Activated naive CD8-positive, alpha-beta T cell treated with anti-CD3 and anti-CD28 coated beads, Interleukin-2, amount 50 U/mL, for 24 hours (primary cell): Measurements from ENCODE around the gene BRD3OS.

Source experiments
- ATAC-seq: fragments of 150-1000 bp; cut with Tn5 transposase; one replicate; pipeline ENCODE4 v1.10.0; 2021
- DNase-seq: peaks from one replicate; pipeline ENCODE4 v3.0.0; 2021
- H3K27ac Mint-ChIP-seq: one replicate; pipeline ENCODE4 v1.8.0; 2021; ENCODE audit warnings: mild to moderate bottlenecking, mixed read lengths
- H3K27me3 Mint-ChIP-seq: one replicate; pipeline ENCODE4 v1.8.0; 2021; ENCODE audit warnings: mixed read lengths
- H3K36me3 Mint-ChIP-seq: one replicate; pipeline ENCODE4 v1.8.0; 2021; ENCODE audit warnings: low read depth, mixed read lengths
- H3K4me1 Mint-ChIP-seq: one replicate; pipeline ENCODE4 v1.8.0; 2021; ENCODE audit warnings: mixed read lengths
- H3K4me3 Mint-ChIP-seq: one replicate; pipeline ENCODE4 v1.8.0; 2021; ENCODE audit warnings: mild to moderate bottlenecking, moderate library complexity, mixed read lengths
- H3K9me3 Mint-ChIP-seq: one replicate; pipeline ENCODE4 v1.8.0; 2021; ENCODE audit warnings: mixed read lengths

Gene BRD3OS

GRCh38 chr9:133994353-133995011 lies 30.8 kb upstream of the BRD3OS start:
- H3K27ac Mint-ChIP-seq, result no peak overlapping the region
- H3K4me3 Mint-ChIP-seq, result peak overlapping the region; percentile 29
- peaks cover 9% of the 10 kb centered on the region for H3K4me1 Mint-ChIP-seq
- ATAC-seq (peak; percentile 38), DNase-seq (peak; percentile 90)
- H3K36me3 Mint-ChIP-seq, result no peaks in the 10 kb centered on the region
- H3K9me3 Mint-ChIP-seq, result no peaks in the 10 kb centered on the region
- peaks cover 3% of the 10 kb centered on the region for H3K27me3 Mint-ChIP-seq

GRCh38 chr9:133995012-133995896 lies 30.0 kb upstream of the BRD3OS start:
- no peak for ATAC-seq
- H3K36me3 Mint-ChIP-seq, result no peaks in the 10 kb centered on the region

DNA sequence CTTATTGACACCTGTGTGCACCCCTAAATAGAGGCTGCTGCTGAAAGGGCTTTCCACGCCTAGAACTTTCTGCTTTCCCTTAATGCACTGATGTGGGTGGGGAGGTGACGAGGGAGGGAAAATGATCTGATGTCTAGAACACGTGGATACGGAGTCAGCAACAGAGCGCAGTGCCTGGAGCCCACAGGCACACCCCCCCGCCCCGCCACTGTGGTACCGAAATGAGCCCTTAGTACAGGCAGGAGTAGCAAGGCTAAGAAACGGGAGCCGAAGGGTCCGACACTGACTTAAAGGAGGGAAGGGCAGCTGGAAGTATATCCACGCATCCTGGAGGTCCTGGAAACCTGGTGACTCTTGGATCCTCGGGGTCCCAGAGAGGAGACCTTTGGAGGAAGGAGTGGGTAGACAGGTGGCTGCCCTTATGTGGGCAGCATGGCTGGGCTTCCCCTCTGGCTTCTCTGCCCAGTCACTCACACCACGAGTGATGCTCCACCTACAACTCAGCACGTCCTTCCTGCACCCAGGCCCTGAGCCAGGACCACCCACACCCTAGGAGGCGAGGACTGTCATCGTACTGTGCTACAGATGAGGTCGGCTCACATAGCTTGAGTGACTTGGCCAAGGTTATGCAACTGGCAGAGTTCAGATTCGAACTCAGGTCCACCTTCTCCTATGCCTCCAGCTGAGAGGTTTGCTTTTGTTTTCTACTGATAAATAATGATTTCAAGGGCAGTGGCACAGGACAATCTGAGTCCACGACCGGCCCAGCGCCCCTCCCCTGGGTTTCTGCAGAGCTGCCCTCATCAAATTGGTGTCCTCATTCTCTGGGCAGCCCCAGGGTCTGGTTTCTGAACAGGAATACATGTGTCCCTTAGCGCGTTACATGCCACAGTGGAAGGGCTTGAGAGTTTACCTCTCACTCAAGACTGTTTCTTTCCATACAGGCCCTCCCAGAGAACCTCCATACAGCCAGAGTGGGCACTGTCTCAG lies 28.5 kb upstream of the BRD3OS start:
- no peaks in the 10 kb centered on the region for H3K9me3 Mint-ChIP-seq
- H3K27me3 Mint-ChIP-seq, result peaks cover 3% of the 10 kb centered on the region
- ATAC-seq, result no peak
- no peaks in the 10 kb centered on the region for H3K36me3 Mint-ChIP-seq
- H3K4me1 Mint-ChIP-seq, result peaks cover 7% of the 10 kb centered on the region
- DNase-seq, result no peak
- H3K27ac Mint-ChIP-seq, result no peak overlapping the region
- no peak overlapping the region for H3K4me3 Mint-ChIP-seq

More at GRCh38 chr9:133995012-133995896, 30.0 kb upstream of the BRD3OS start:
- Mint-ChIP-seq H3K9me3 (no peaks in the 10 kb centered on the region), H3K27ac (no peak overlapping the region), H3K4me3 (no peak overlapping the region), H3K27me3 (peaks cover 3% of the 10 kb centered on the region), H3K4me1 (peaks cover 9% of the 10 kb centered on the region)
- no peak for DNase-seq

DNA sequence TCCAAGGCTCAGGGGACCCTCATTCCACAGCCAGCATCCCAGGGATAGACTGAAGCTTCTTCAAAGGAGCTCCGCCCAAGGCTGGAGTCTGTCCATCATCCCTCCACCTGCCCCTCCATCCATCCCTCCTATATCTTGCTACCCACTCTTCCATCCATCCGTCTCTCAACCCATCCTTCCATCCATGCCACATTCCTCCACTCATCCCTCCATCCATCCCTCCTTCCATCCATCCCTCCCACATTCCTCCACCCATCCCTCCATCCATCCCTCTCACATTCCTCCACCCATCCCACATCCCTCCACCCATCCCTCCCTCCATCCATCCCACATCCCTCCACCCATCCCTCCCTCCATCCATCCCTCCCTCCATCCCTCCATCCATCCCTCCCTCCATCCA lies 27.7 kb upstream of the BRD3OS start:
- no peak for DNase-seq
- H3K27me3 Mint-ChIP-seq, result peaks cover 7% of the 10 kb centered on the region
- ATAC-seq, result no peak
- H3K36me3 Mint-ChIP-seq, result no peaks in the 10 kb centered on the region
- H3K9me3 Mint-ChIP-seq, result no peaks in the 10 kb centered on the region
- no peak overlapping the region for H3K4me3 Mint-ChIP-seq
- H3K4me1 Mint-ChIP-seq, result peaks cover 7% of the 10 kb centered on the region
- H3K27ac Mint-ChIP-seq, result no peak overlapping the region

GRCh38 chr9:133998915-133999595 lies 26.2 kb upstream of the BRD3OS start:
- Mint-ChIP-seq H3K27me3 (peaks cover 7% of the 10 kb centered on the region), H3K9me3 (no peaks in the 10 kb centered on the region), H3K4me3 (no peak overlapping the region), H3K36me3 (no peaks in the 10 kb centered on the region), H3K27ac (no peak overlapping the region), H3K4me1 (peaks cover 3% of the 10 kb centered on the region)
- ATAC-seq (no peak), DNase-seq (no peak)

- Mint-ChIP-seq H3K4me1 (no peaks in the 10 kb centered on the region), H3K27me3 (peaks cover 7% of the 10 kb centered on the region), H3K36me3 (no peaks in the 10 kb centered on the region), H3K27ac (no peak overlapping the region), H3K9me3 (no peaks in the 10 kb centered on the region), H3K4me3 (no peak overlapping the region)
- ATAC-seq (no peak), DNase-seq (no peak)
These were observed 25.4 kb upstream of the BRD3OS start for GRCh38 chr9:133999851-134000265.

GRCh38 chr9:134002796-134003195 lies 22.5 kb upstream of the BRD3OS start:
- Mint-ChIP-seq H3K4me3 (no peak overlapping the region), H3K27ac (no peak overlapping the region), H3K27me3 (peaks cover 11% of the 10 kb centered on the region), H3K36me3 (no peaks in the 10 kb centered on the region), H3K9me3 (no peaks in the 10 kb centered on the region), H3K4me1 (no peaks in the 10 kb centered on the region)
- DNase-seq, result no peak
- ATAC-seq, result no peak

GRCh38 chr9:134003237-134003636 lies 22.0 kb upstream of the BRD3OS start:
- no peaks in the 10 kb centered on the region for H3K9me3 Mint-ChIP-seq
- no peaks in the 10 kb centered on the region for H3K4me1 Mint-ChIP-seq

DNA sequence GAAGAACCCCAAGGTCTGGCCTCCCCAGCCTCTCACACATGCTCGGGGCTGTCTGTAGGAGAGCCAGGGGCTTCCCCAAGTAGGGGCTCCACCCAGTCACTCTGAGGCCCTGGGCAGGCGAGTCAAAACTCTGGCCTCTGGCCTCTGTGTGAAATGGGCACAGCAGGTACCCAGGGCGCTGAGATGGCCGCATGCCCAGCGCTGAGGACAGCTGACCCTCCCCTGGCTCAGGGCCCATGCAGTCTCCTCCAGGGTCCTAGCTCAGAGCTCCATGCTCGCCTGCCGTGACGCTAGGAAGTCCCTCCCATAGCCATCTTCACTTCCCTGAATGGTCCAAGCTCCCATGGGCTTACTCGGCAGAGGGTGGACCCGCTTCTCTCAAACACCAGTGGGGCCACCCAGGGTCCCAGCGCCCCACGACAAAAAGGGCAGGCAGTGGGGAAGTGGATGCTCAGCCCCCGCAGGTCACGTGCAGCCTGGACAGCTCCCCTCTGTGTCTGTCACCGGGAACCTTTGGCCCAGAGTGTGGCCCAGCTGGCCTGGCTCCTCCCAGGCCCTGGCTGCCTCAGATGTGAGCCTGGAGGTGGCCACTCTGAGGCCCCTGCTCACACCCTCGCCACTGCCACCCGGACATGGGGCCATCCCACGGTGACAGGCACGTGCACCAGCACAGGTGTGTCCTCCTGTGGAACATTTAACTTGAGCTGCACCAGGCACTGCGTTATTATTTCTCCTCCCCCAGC lies 21.0 kb upstream of the BRD3OS start:
- no peak overlapping the region for H3K4me3 Mint-ChIP-seq
- peaks cover 11% of the 10 kb centered on the region for H3K27me3 Mint-ChIP-seq
- no peaks in the 10 kb centered on the region for H3K36me3 Mint-ChIP-seq
- H3K27ac Mint-ChIP-seq, result no peak overlapping the region
- no peaks in the 10 kb centered on the region for H3K4me1 Mint-ChIP-seq
- no peaks in the 10 kb centered on the region for H3K9me3 Mint-ChIP-seq
- ATAC-seq, result no peak
- no peak for DNase-seq

More at GRCh38 chr9:134003237-134003636, 22.0 kb upstream of the BRD3OS start:
- ATAC-seq (no peak), DNase-seq (no peak)
- no peak overlapping the region for H3K27ac Mint-ChIP-seq
- no peaks in the 10 kb centered on the region for H3K36me3 Mint-ChIP-seq
- peaks cover 11% of the 10 kb centered on the region for H3K27me3 Mint-ChIP-seq
- no peak overlapping the region for H3K4me3 Mint-ChIP-seq

- Mint-ChIP-seq H3K36me3 (no peaks in the 10 kb centered on the region), H3K27ac (no peak overlapping the region), H3K4me3 (no peak overlapping the region), H3K4me1 (no peaks in the 10 kb centered on the region), H3K27me3 (peaks cover 11% of the 10 kb centered on the region), H3K9me3 (no peaks in the 10 kb centered on the region)
- DNase-seq (no peak), ATAC-seq (no peak)
These were observed 20.4 kb upstream of the BRD3OS start for GRCh38 chr9:134004881-134005280.

DNA sequence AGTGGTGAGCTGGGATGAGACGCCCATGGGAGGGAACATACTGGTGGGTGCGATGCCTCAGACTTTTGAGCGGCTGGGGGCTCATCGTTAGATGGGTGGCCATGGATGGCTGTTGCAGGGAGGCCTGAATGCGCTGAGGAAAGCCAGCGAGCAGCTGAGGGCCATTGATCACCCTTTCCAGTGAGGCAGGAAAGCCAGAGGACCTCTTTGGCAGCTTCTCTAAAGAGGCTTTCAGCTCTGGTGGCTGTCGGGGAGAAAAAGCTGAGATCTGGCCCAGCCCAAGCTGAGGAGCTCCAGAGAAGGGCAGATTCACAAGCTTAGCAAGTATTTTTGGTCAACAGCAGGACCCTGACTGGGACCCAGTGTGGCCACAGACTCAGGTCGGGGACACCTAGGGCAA lies 19.9 kb upstream of the BRD3OS start:
- H3K27ac Mint-ChIP-seq, result no peak overlapping the region
- no peaks in the 10 kb centered on the region for H3K36me3 Mint-ChIP-seq
- H3K4me1 Mint-ChIP-seq, result no peaks in the 10 kb centered on the region
- H3K4me3 Mint-ChIP-seq, result no peak overlapping the region
- DNase-seq (no peak), ATAC-seq (no peak)
- no peaks in the 10 kb centered on the region for H3K9me3 Mint-ChIP-seq
- H3K27me3 Mint-ChIP-seq, result peaks cover 11% of the 10 kb centered on the region

DNA sequence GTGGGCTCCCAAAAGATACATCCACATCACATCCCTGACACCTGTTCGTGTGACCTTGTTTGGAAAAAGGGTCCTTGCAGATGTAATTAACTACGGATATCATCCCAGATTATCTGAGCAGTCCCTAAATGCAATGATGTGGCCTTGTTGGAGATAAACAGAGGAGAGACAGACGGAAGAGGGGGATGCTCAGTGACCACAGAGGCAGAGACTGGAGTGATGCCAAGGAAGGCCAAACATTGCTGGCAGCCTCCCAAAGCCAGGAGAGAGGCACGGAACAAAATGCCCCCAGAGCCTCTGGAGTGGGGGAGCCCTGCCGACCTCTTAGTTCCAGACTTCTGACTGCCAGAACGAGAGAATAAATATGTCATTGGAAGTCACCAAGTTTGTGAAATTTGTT lies 18.1 kb upstream of the BRD3OS start:
- Mint-ChIP-seq H3K27me3 (peaks cover 10% of the 10 kb centered on the region), H3K4me3 (no peak overlapping the region), H3K27ac (no peak overlapping the region), H3K4me1 (no peaks in the 10 kb centered on the region), H3K9me3 (no peaks in the 10 kb centered on the region), H3K36me3 (no peaks in the 10 kb centered on the region)
- DNase-seq, result no peak
- no peak for ATAC-seq

DNA sequence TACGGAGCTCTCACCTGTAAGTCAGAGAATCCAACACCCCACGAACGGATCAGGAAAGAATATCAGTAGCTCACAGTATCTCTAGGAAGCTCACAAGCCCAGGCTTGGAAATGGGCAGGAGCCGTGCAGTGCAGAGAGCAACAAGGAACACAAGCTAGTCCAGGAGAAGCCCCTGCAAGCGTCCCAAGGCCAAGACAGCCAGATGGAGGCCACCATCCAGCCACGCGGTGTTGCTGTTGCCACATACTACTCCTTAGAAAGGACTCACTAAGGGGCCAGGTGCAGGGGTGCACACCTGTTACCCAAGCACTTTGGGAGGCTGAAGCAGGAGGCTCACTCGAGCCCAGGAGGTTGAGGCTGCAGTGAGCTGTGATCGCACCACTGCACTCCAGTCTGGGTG lies 17.7 kb upstream of the BRD3OS start:
- H3K27me3 Mint-ChIP-seq, result peaks cover 8% of the 10 kb centered on the region
- no peaks in the 10 kb centered on the region for H3K4me1 Mint-ChIP-seq
- H3K4me3 Mint-ChIP-seq, result no peak overlapping the region
- H3K36me3 Mint-ChIP-seq, result no peaks in the 10 kb centered on the region
- ATAC-seq (no peak), DNase-seq (no peak)
- H3K27ac Mint-ChIP-seq, result no peak overlapping the region
- no peaks in the 10 kb centered on the region for H3K9me3 Mint-ChIP-seq
